KOPT-K1 (cell line): Measurements from ENCODE around the gene OR5AR1.

Experiments
- H3K27ac ChIP-seq: fragments of 200-600 bp; sonication (generic); 2 replicates; pipeline ENCODE4 v1.5.1; 2016; ENCODE audit warnings: antibody characterized with exemption, mild to moderate bottlenecking, low read depth, low read length; ENCODE audit not compliant: poor library complexity, severe bottlenecking
- H3K36me3 ChIP-seq: fragments of 200-600 bp; sonication (generic); 2 replicates; pipeline ENCODE4 v1.5.1; 2017; ENCODE audit warnings: antibody characterized with exemption, mild to moderate bottlenecking, low read length, moderate library complexity; ENCODE audit not compliant: insufficient read depth
- H3K9me3 ChIP-seq: fragments of 200-600 bp; sonication (generic); 2 replicates; pipeline ENCODE4 v1.5.1; 2017; ENCODE audit warnings: antibody characterized with exemption, low read length, mild to moderate bottlenecking; ENCODE audit not compliant: insufficient read depth, poor library complexity, severe bottlenecking

OR5AR1 gene

DNA sequence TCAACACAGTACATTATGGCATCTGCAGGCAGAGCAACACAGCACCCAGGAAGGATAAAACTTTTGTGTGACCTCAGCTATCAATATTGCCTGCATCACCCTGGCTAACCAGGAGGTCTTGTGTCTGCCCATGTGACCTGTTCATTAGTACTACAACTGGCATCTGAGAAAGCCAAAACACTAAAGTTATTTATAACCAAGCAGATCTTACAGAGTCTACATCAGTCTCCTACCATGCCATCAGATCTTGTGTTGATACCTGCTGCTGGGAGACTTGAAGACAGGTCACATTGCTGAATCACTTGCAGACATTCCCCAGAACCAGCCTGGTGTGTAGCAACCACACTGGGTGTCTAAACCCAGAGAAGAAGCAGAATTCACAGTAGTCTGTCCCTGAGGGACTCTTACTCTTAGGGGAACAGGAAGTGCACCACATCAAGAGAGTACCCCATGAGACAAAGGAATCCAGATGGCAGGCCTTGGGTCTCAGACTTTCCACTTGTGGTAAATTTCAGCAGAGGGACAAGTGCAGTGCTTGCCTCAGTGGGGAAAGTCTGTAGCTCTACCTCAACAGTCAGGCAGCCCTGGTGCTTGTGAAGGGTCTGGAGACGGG lies 42.4 kb downstream of the OR5AR1 start:
- Histone ChIP-seq H3K36me3 (no peaks in the 10 kb centered on the region), H3K27ac (peak overlapping the region; percentile 62), H3K9me3 (no peaks in the 10 kb centered on the region)

DNA sequence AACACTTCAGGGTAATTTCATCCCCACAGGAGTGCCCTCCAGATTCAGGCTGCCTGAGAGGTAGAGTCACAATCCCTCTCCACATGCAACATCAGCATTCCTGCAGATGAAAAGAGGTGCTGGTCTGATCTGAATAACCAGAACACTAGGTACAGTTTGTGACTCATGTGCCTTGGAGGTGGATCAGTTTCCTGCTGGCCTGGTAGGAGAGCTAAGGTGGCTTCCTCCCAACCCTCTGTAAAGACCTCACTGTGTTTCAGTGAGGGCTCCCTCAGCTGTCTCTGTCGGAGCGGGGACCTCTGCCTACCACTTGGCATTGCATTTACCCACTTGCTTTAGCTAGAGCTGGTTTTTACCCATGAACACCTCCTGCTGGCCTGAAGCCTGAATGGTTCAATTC lies 43.0 kb downstream of the OR5AR1 start:
- H3K27ac ChIP-seq, result peak overlapping the region; percentile 62
- no peaks in the 10 kb centered on the region for H3K9me3 ChIP-seq
- H3K36me3 ChIP-seq, result no peaks in the 10 kb centered on the region

- no peaks in the 10 kb centered on the region for H3K9me3 ChIP-seq
- no peaks in the 10 kb centered on the region for H3K36me3 ChIP-seq
- no peak overlapping the region for H3K27ac ChIP-seq
Measured at GRCh38 chr11:56714206-56714605, 50.7 kb downstream of the OR5AR1 start.
